GM11168 (cell line): Measurements from ENCODE around the gene DNAL4.

ENCODE experiments used
- in situ Hi-C: fragments of 300-500 bp; cut with MboI; formaldehyde crosslinking; loops from one replicate; pipeline ENCODE4 v1.12.0; 2022; ENCODE audit warnings: low sequenced_read_pairs; ENCODE audit not compliant: unreplicated experiment

DNAL4 gene, protein sequence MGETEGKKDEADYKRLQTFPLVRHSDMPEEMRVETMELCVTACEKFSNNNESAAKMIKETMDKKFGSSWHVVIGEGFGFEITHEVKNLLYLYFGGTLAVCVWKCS

DNA sequence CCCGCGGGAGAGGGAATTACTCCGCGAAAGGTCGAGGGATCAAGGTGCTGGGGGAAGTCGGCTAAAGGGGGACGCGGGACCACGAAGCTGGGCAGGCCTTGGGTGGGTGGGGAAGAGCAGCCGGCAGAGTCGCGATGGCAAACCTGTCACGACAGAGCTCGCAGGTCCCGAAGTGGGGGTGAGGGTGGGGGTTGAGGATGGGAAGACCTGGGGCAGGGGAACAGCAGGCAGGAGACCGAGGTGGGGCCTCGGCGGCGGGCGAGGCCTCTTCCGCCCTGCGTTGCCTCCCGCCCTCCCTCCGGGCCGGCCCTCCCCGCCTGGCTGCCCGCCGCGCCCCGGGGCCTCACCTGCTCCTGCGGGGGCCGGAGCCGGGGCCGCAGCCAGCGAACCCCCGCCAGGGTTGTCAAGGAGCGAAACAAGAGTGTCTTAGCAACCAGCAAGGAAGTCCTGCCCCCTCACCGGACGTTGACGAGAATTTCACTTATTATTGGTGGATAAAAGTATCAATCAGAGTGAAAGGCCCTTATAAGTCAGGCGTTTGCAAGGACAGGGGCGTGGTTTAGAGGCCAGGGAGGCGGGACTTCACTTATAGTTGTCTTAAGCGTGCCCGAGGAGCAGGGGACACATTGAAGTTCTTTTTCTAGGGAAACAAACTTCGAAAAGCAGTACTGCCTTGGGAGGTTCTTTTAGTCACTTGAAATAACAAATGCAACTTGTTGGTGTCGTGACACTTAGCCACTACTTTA, at the start of gene DNAL4:
DNAL4 (minus strand) TSS at position 423 of the 746 bp plus-strand sequence. CDS start 11,412 bp downstream, outside the sequence.
- in situ Hi-C loops: no loop called here

DNA sequence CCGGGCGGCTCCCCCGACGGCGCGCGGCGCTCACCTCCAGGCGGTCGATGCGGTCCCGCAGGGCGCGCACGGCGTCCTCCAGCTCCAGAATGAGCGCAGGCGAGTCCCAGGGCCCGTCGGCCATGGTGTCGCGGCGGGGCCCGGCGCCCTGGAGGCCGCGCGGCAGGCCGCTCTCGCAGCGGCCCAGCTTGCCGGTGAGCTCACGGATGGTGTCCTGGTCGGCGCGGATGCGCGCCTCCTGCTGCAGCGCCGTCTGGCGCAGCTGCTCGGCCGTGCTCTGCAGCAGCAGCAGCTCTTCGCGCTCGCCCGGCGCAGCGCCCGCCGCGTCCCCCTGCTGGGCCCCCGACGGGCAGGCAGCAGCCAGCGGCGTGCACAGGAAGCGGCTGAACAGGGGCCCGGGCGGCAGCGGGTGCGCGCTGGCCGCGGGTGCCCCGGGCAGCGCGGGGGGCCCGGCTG, 49.3 kb upstream of the DNAL4 start:
- in situ Hi-C loops: no loop called here

DNA sequence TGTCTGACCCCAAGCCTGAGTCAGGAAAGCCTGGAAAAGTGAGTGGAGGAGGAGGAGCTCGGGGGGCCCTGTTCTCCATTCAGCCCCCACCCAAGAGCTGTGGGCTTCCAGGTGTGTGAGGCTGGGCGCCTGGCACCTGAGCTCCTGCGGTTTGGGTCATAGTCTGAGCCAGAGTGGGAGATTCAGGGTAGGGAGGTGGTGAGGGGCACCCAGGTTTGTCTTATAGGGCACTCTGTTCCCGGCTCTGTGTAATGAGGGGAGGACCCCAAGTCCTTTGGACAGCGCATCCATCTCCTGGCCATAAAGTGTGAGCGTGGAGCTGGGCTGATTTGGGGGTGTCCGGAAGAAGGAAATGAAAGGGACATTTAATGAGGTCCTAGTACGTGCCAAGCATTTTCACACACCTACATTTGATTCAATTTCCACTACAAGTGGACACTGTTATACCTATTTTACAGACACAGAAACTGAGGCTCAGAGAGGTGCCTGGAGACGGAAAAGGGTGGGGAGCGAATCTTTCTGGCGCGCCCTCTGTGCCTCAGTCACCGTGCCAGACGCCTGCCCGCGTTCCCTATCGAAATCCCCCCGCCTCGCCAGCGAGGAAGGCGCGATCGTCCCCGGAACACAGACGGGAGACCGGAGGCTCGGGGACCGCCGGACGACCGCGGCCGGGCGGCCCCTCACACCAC, 48.7 kb upstream of the DNAL4 start:
- in situ Hi-C loops: no loop called here

- in situ Hi-C loops: no loop called here
These were observed 47.7 kb upstream of the DNAL4 start for GRCh38 chr22:38841635-38842034.

DNA sequence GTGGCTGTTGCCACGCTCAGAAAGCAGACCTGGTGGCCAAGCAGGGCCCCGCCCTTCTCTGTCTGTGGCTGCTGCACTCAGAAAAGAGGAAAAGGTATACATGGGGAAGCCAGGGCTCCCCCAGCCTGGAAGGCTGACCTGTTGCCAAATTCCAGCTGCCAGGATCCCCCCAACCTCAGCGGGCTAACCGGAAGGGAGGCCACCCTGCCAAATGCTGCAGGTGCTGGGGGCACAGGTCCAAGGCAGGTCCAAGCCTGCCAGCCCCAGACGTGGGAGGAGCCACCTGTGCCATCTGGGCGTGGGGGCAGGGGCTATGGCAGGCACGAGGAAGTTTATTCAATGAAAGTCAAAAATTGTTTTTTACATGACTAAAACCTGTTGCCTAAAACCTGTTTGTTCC, 47.3 kb upstream of the DNAL4 start:
- in situ Hi-C loops: no loop called here

- in situ Hi-C loops: no loop called here
These were observed 46.2 kb upstream of the DNAL4 start for GRCh38 chr22:38840129-38840528.

DNA sequence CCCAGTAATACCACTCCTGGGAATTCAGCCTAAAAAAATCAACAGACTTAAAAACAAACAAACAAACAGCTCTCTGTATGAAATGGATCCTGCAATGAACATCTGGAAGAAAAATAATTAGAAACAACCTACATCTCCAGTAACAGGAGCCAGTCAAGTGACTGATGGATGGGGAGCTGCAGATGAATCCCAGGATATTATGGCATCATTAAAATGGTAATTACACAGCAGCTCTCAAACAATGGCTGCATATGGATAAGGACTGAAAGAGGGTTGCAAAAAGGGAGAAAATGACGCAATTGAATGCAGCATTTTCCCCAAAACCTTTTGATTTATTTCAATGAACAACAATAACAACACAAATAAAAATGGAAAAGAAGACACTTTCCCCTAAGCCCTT, 45.7 kb upstream of the DNAL4 start:
- in situ Hi-C loops: no loop called here

GRCh38 chr22:38837414-38837928, 43.5 kb upstream of the DNAL4 start:
- in situ Hi-C loops: no loop called here

- in situ Hi-C loops: no loop called here
These were observed 42.0 kb upstream of the DNAL4 start for GRCh38 chr22:38835888-38836301.

DNA sequence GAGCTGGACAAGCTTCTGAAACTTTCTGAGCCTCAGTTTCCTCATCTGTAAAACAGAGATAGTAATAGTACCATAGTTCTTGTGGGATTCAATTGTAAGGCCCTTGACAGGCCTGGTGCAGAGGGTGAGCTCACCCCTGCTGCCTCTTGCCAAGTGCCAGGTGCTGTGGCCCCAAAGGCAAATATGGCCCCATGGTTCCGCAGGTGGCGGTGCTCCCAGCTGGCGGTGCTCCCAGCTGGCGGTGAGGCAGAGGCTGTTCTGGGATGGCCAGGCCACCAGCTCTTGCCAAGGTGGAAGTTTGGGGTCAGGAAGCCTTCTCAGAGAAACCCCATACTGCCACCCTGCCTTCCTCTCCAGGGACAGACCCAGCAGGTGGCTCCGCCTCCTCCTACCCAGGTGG, 41.0 kb upstream of the DNAL4 start:
- in situ Hi-C loops: no loop called here

DNA sequence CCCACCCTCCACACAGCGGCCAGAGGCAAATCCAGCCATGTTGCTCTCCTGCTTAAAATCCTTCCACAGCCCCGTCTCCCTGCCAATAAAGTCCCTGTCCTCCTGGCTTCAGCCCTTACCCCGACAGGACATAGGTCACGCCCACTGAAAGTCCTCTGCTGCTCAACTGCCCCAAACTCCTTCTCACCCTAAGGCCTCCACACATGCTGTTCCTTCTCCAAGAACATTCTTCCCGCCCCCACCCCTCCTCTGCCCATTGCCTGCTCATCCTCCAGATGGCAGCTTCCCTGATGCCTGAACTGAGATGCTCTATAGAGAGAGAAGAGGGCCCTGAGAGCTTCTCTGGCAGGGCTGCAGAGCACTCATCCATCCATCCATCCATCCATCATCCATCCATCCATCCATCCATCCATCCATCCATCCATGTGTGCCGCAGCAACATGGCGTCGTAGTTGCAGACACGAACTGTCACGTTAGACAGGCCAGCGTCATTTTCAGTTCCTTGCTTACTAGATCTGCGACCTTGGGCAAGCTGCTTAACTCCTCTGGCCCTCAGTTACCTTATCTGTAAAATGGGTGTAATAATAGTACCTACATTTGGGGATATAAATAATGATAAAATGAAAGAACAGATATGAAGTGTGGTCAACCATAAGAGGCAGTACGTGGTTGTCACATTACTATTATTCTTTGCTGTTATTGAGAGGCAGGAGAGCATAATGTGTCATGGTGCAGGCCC, 40.4 kb upstream of the DNAL4 start:
- in situ Hi-C loops: no loop called here

DNA sequence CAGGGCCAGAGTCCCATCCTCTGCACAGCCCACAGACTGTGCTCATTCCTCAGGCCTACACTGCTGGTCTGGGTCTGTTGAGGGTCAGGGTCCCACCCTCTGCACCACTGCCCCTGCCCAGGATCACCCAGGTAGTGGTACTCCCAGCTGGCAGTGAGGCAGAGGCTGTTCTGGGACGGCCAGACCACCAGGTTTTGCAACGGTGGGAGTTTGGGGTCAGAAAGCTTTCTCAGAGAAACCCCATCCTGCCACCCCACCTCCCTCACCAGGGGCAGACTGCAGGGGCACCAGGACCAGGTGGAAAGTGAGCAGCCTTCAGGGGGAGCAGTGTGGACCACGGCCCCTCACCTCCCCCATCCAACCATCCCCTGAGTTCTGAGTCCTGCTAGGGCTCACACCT, 39.1 kb upstream of the DNAL4 start:
- in situ Hi-C loops: no loop called here

- in situ Hi-C loops: no loop called here
These were observed 38.3 kb upstream of the DNAL4 start for GRCh38 chr22:38832005-38832978.

GRCh38 chr22:38831166-38831945, 37.4 kb upstream of the DNAL4 start:
- in situ Hi-C loops: no loop called here

DNA sequence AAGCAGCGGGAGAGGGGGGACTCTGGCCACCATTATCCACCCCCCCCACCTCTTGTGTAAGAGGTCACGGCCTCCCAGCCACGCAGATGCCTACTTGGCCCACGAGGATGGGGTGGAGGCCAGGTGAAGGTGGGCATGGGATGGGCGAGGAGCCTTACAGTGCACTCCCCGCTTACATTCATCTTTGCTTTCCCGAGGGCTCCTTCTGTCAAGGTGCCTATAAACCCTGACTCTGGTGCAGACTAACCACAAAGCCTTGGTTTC, 36.8 kb upstream of the DNAL4 start:
- in situ Hi-C loops: no loop called here

- in situ Hi-C loops: no loop called here
These were observed 36.3 kb upstream of the DNAL4 start for GRCh38 chr22:38830026-38830844.

GRCh38 chr22:38829485-38829884, 35.5 kb upstream of the DNAL4 start:
- in situ Hi-C loops: no loop called here

GRCh38 chr22:38828616-38829205, 34.8 kb upstream of the DNAL4 start:
- in situ Hi-C loops: no loop called here
